ENCODE results near the gene TUBGCP3.

The TUBGCP3 gene

DNA sequence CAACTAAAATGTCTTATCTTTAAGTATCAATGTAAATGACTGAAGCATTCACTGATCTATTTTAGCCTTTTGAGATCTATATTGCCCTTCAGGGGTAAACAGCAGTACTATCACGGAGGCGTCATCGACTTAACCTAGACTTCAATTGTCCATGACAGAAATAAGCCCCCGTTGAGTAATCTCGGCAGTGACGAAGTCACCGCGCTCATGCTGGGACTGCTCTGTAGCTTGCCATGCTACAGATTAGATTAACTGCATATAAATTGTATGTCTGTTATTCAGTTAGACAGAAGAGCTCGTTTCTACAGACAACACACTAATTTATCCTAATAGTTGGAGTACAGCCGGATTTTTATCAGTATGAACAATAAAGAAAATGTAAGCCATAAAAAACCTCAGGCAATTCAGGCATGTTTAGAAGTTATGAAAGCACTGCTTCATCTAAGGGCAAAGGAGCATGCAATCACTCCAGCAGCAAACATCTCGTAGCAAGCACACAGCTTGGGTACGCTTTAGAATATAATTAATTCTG is 56.6 kb downstream of the TUBGCP3 start:
- no peak for DNase-seq (ENCODE audit: extremely low read depth, low read depth)
- no peak overlapping the region for H3K4me3 ChIP-seq (replicated peaks; ENCODE audit: low read depth, low read length)
- TF ChIP-seq, protein P1, sequence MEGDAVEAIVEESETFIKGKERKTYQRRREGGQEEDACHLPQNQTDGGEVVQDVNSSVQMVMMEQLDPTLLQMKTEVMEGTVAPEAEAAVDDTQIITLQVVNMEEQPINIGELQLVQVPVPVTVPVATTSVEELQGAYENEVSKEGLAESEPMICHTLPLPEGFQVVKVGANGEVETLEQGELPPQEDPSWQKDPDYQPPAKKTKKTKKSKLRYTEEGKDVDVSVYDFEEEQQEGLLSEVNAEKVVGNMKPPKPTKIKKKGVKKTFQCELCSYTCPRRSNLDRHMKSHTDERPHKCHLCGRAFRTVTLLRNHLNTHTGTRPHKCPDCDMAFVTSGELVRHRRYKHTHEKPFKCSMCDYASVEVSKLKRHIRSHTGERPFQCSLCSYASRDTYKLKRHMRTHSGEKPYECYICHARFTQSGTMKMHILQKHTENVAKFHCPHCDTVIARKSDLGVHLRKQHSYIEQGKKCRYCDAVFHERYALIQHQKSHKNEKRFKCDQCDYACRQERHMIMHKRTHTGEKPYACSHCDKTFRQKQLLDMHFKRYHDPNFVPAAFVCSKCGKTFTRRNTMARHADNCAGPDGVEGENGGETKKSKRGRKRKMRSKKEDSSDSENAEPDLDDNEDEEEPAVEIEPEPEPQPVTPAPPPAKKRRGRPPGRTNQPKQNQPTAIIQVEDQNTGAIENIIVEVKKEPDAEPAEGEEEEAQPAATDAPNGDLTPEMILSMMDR (IDR thresholded peaks at IDR 0.05; ENCODE audit: low read depth, low read length, missing control alignments) = no peak

DNA sequence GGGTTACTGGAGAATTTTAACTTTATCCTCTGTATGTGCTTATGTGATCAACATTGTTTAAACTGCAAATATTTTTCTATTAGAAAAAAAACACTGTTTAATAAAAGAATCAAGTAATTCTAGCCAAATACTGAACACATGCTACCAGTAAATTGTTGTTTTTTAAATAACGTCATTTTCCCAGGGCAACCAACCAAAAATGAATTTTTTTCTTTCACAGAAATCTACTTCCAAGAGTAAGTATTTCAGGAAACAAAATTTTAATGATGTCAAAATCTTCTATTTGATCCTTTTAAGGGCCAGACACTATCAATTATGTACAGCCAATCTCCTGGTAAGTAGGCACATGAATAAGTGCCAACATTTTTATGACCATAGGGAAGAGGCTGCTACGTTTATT is 57.1 kb downstream of the TUBGCP3 start:
- no peak for DNase-seq (ENCODE audit: extremely low read depth, low read depth)
- TF ChIP-seq, protein P1 (IDR thresholded peaks at IDR 0.05; ENCODE audit: low read depth, low read length, missing control alignments) = no peak
- H3K4me3 ChIP-seq (replicated peaks; ENCODE audit: low read depth, low read length) = no peak overlapping the region

DNA sequence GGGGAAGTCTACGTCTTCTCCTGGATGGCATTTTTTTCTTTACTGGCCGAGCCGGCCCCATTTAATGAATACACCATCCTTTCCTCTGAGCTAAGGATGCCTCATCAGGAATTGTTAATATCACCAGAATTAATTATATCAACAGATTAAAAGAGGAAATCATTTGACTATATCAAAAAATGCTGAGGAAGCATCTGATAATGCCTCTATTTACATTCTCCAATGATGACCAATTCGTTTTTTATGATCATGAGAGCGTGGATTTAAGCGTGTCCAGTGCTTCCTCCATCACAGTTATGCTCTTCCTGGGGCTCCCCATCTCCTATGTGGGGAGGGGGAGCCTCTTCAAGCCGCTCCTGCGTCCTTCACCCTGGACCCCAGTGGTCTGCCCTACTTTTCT is 58.7 kb downstream of the TUBGCP3 start:
- no peak for DNase-seq (ENCODE audit: extremely low read depth, low read depth)
- TF ChIP-seq, protein P1 (IDR thresholded peaks at IDR 0.05; ENCODE audit: low read depth, low read length, missing control alignments) = no peak
- no peak overlapping the region for H3K4me3 ChIP-seq (replicated peaks; ENCODE audit: low read depth, low read length)

DNA sequence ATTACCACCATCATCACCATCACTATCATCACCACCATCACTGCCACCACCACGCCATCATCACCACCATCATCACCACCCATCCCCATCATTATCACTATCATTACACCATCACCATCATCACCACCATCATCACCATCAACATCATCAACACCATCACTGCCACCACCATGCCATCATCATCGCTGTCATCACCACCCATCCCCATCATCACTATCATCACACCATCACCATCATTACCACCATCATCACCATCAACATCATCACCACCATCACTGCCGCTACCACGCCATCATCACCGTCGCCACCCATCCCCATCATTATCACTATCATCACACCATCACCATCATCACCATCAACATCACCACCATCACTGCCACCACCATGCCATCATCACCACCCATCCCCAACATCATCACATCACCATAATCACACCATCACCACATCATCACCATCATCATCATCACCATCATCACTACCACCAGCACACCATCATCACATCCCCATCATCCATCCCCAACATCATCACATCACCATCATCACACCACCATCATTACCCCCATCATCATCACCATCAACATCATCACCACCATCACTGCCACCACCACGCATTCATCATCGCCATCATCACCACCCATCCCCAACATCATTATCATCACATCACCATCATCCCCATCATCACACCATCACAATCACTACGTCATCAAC is 61.7 kb downstream of the TUBGCP3 start:
- H3K4me3 ChIP-seq (replicated peaks; ENCODE audit: low read depth, low read length) = no peak overlapping the region
- TF ChIP-seq, protein P1 (IDR thresholded peaks at IDR 0.05; ENCODE audit: low read depth, low read length, missing control alignments) = no peak
- no peak for DNase-seq (ENCODE audit: extremely low read depth, low read depth)

DNA sequence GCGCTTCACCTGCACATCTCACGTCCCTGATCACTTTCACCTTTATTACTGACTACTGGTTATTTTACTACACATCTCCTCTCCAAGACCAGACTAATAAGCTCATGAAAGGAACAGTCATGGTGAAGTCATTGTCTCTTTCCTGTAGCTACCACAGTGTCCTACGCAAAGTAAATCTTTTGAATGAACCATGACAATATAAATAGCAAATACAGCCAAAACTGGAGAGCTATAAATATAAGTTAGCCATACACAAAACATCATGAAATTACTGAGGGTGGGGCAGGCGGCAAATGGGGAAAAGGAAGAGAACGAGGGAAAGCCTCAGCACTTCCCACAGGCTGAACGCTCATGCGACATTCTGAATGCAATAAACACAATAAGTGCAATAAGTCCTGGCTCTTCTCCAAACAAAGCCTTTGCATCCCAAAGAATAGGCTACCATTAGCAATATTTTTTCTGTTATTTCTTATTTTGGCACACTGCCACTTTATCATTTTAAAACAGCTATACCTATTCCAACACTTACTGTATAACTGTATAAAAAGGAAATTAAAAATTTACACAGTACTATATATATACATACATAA is 62.5 kb downstream of the TUBGCP3 start:
- TF ChIP-seq, protein P1 (IDR thresholded peaks at IDR 0.05; ENCODE audit: low read depth, low read length, missing control alignments) = no peak
- no peak overlapping the region for H3K4me3 ChIP-seq (replicated peaks; ENCODE audit: low read depth, low read length)
- no peak for DNase-seq (ENCODE audit: extremely low read depth, low read depth)

DNA sequence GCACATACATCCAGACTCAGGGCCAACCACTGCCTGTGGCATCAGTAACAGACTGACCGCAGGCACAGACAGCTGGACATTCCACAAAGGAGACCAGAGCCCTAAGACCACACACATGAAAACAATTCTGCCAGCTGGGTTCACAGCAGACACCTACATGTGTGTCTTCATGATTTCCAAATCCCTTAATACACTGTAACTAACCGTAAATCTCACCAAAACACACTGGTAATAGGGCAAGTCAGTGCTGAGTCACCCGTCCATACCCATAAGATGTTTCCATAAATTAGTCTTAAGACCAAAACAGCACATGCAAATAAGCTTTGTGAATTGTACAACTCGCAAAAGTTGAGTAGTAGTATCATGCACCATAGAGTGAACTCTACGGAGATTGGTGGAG is 65.4 kb downstream of the TUBGCP3 start:
- DNase-seq (ENCODE audit: extremely low read depth, low read depth) = peak; percentile 14
- TF ChIP-seq, protein P1 (IDR thresholded peaks at IDR 0.05; ENCODE audit: low read depth, low read length, missing control alignments) = no peak
- H3K4me3 ChIP-seq (replicated peaks; ENCODE audit: low read depth, low read length) = no peak overlapping the region

Measured in HFF-Myc (cell line).